ENCODE data around the gene AFAP1L2. TPM values are rescaled to one million over a fixed set of nuclear protein-coding genes. Genes with fewer than 3 reads are reported as not detected.

Gene AFAP1L2
- polyA plus RNA-seq, 1 donor from 2014 or later: 0.88 TPM

DNA sequence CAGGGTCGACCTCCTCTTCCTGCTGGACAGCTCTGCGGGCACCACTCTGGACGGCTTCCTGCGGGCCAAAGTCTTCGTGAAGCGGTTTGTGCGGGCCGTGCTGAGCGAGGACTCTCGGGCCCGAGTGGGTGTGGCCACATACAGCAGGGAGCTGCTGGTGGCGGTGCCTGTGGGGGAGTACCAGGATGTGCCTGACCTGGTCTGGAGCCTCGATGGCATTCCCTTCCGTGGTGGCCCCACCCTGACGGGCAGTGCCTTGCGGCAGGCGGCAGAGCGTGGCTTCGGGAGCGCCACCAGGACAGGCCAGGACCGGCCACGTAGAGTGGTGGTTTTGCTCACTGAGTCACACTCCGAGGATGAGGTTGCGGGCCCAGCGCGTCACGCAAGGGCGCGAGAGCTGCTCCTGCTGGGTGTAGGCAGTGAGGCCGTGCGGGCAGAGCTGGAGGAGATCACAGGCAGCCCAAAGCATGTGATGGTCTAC lies 118.3 kb downstream of the AFAP1L2 start:
- Histone ChIP-seq H3K4me2 (ENCODE audit: low read length) (no peak overlapping the region), H3K27ac (ENCODE audit: low read length) (no peak overlapping the region), H3K79me2 (replicated peaks; ENCODE audit: insufficient read depth, low read length) (no peaks in the 10 kb centered on the region), H3K36me3 (ENCODE audit: insufficient read depth, low read length) (no peaks in the 10 kb centered on the region), H3K4me3 (ENCODE audit: low read length) (no peak overlapping the region), H3K27me3 (ENCODE audit: insufficient read depth, low read depth, low read length) (no peaks in the 10 kb centered on the region), H4K20me1 (ENCODE audit: insufficient read depth) (no peaks in the 10 kb centered on the region), H2AFZ (ENCODE audit: low read depth, low read length) (no peak overlapping the region), H3K9me3 (ENCODE audit: low read length) (no peaks in the 10 kb centered on the region), H3K9ac (ENCODE audit: low read length) (no peak overlapping the region), H3F3A (ENCODE audit: insufficient read depth, low read length, poor library complexity, severe bottlenecking) (no peaks in the 10 kb centered on the region), H3K9me2 (ENCODE audit: insufficient read depth, low read length) (no peaks in the 10 kb centered on the region)
- TF ChIP-seq TAF1 (IDR thresholded peaks at IDR 0.05; ENCODE audit: low read depth) (no peak), SMC3 (conservative IDR thresholded peaks at IDR 0.05; ENCODE audit: poor library complexity) (no peak), MXI1 (conservative IDR thresholded peaks at IDR 0.05; ENCODE audit: poor library complexity, severe bottlenecking) (no peak), EZH2 (IDR thresholded peaks at IDR 0.05; ENCODE audit: borderline replicate concordance, insufficient read depth, low read length, poor library complexity, severe bottlenecking) (no peak), EP300 (conservative IDR thresholded peaks at IDR 0.05; ENCODE audit: poor library complexity, severe bottlenecking) (no peak), POLR2AphosphoS5 (IDR thresholded peaks at IDR 0.05) (no peak), RAD21 (conservative IDR thresholded peaks at IDR 0.05) (no peak)
- TF ChIP-seq, protein P1, sequence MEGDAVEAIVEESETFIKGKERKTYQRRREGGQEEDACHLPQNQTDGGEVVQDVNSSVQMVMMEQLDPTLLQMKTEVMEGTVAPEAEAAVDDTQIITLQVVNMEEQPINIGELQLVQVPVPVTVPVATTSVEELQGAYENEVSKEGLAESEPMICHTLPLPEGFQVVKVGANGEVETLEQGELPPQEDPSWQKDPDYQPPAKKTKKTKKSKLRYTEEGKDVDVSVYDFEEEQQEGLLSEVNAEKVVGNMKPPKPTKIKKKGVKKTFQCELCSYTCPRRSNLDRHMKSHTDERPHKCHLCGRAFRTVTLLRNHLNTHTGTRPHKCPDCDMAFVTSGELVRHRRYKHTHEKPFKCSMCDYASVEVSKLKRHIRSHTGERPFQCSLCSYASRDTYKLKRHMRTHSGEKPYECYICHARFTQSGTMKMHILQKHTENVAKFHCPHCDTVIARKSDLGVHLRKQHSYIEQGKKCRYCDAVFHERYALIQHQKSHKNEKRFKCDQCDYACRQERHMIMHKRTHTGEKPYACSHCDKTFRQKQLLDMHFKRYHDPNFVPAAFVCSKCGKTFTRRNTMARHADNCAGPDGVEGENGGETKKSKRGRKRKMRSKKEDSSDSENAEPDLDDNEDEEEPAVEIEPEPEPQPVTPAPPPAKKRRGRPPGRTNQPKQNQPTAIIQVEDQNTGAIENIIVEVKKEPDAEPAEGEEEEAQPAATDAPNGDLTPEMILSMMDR (IDR thresholded peaks at IDR 0.05; ENCODE audit: poor library complexity, severe bottlenecking): no peak
- TF ChIP-seq, protein P2, sequence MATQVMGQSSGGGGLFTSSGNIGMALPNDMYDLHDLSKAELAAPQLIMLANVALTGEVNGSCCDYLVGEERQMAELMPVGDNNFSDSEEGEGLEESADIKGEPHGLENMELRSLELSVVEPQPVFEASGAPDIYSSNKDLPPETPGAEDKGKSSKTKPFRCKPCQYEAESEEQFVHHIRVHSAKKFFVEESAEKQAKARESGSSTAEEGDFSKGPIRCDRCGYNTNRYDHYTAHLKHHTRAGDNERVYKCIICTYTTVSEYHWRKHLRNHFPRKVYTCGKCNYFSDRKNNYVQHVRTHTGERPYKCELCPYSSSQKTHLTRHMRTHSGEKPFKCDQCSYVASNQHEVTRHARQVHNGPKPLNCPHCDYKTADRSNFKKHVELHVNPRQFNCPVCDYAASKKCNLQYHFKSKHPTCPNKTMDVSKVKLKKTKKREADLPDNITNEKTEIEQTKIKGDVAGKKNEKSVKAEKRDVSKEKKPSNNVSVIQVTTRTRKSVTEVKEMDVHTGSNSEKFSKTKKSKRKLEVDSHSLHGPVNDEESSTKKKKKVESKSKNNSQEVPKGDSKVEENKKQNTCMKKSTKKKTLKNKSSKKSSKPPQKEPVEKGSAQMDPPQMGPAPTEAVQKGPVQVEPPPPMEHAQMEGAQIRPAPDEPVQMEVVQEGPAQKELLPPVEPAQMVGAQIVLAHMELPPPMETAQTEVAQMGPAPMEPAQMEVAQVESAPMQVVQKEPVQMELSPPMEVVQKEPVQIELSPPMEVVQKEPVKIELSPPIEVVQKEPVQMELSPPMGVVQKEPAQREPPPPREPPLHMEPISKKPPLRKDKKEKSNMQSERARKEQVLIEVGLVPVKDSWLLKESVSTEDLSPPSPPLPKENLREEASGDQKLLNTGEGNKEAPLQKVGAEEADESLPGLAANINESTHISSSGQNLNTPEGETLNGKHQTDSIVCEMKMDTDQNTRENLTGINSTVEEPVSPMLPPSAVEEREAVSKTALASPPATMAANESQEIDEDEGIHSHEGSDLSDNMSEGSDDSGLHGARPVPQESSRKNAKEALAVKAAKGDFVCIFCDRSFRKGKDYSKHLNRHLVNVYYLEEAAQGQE (IDR thresholded peaks at IDR 0.05; ENCODE audit: borderline replicate concordance): no peak

DNA sequence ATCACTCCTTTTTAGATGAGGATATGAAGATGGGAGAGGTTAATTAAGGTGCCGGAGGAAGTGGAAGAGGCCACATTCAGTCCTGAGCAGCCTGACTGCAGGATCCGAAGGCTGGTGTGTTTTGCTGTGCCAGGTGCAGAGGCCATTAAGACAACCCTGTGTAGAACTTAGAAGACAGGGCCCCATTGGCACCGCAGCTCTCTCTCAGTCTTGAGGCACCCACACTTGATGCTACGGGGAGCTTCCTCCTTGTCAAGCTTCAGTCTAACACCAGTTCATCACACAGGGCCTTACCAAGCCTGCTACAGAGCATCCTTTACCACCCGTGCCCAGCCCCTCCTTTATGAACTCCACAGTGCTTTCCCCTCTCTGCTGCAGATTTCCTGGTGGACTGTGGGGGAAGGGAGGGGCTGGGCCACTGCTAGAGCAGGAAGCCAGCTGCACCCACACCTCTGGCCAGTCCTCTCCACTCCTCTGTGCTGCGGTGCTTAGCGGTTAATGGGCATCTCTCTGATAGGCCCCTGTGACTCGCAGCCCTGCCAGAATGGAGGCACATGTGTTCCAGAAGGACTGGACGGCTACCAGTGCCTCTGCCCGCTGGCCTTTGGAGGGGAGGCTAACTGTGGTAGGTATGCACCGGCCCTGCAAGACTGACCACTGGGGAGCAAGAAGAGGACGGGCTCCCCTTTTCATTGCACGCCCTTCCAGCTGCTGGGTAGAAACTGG lies 119.8 kb downstream of the AFAP1L2 start:
- Histone ChIP-seq H2AFZ (ENCODE audit: low read depth, low read length) (no peak overlapping the region), H3F3A (ENCODE audit: insufficient read depth, low read length, poor library complexity, severe bottlenecking) (no peaks in the 10 kb centered on the region), H3K9me3 (ENCODE audit: low read length) (no peaks in the 10 kb centered on the region), H3K9me2 (ENCODE audit: insufficient read depth, low read length) (no peaks in the 10 kb centered on the region), H3K4me3 (ENCODE audit: low read length) (no peak overlapping the region), H4K20me1 (ENCODE audit: insufficient read depth) (no peaks in the 10 kb centered on the region), H3K79me2 (replicated peaks; ENCODE audit: insufficient read depth, low read length) (no peaks in the 10 kb centered on the region), H3K27ac (ENCODE audit: low read length) (no peak overlapping the region), H3K9ac (ENCODE audit: low read length) (no peak overlapping the region), H3K36me3 (ENCODE audit: insufficient read depth, low read length) (no peaks in the 10 kb centered on the region), H3K27me3 (ENCODE audit: insufficient read depth, low read depth, low read length) (no peaks in the 10 kb centered on the region), H3K4me2 (ENCODE audit: low read length) (no peak overlapping the region)
- TF ChIP-seq MXI1 (conservative IDR thresholded peaks at IDR 0.05; ENCODE audit: poor library complexity, severe bottlenecking) (no peak), RAD21 (conservative IDR thresholded peaks at IDR 0.05) (no peak), SMC3 (conservative IDR thresholded peaks at IDR 0.05; ENCODE audit: poor library complexity) (no peak), EP300 (conservative IDR thresholded peaks at IDR 0.05; ENCODE audit: poor library complexity, severe bottlenecking) (no peak), EZH2 (IDR thresholded peaks at IDR 0.05; ENCODE audit: borderline replicate concordance, insufficient read depth, low read length, poor library complexity, severe bottlenecking) (no peak), TAF1 (IDR thresholded peaks at IDR 0.05; ENCODE audit: low read depth) (no peak), POLR2AphosphoS5 (IDR thresholded peaks at IDR 0.05) (no peak)
- TF ChIP-seq, protein P1 (IDR thresholded peaks at IDR 0.05; ENCODE audit: poor library complexity, severe bottlenecking): no peak
- TF ChIP-seq, protein P2 (IDR thresholded peaks at IDR 0.05; ENCODE audit: borderline replicate concordance): no peak

Data from neural cell (in vitro differentiated cells).